Measurements from ENCODE around the gene NT5M.
"Not testable (repeated sequence)": the region's sequence is repeated elsewhere in the genome, so short reads cannot be mapped to it uniquely, and the experiment has no call there.

Gene NT5M

DNA sequence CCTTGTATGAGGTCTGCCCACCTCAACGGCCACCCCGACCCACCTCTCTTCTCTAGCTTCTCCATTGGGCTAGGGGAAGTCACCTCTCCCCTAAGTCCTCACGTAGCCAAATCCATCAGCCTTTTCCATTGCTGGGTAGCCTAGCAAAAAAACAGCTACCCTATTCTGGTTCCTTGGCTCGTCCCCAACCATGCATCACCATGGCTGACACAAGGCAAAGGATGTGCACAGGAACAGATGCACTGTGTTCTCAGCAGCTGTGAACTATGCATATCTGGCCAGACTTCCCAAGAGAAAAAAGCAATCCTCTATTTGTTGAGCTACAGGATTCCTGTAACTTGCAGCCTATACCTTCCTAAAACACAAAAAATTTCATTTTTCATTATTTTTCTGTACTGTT is 44.2 kb upstream of the NT5M start:
- Histone ChIP-seq H3K36me3 (peaks cover 91% of the 10 kb centered on the region), H3K9me3 (ENCODE audit: severe bottlenecking) (no peaks in the 10 kb centered on the region), H3K27ac (no peak overlapping the region), H3K27me3 (ENCODE audit: insufficient read depth, low read depth, severe bottlenecking) (no peaks in the 10 kb centered on the region), H3K4me3 (ENCODE audit: low read depth, low read length) (no peak overlapping the region)
- TF ChIP-seq, protein P1, sequence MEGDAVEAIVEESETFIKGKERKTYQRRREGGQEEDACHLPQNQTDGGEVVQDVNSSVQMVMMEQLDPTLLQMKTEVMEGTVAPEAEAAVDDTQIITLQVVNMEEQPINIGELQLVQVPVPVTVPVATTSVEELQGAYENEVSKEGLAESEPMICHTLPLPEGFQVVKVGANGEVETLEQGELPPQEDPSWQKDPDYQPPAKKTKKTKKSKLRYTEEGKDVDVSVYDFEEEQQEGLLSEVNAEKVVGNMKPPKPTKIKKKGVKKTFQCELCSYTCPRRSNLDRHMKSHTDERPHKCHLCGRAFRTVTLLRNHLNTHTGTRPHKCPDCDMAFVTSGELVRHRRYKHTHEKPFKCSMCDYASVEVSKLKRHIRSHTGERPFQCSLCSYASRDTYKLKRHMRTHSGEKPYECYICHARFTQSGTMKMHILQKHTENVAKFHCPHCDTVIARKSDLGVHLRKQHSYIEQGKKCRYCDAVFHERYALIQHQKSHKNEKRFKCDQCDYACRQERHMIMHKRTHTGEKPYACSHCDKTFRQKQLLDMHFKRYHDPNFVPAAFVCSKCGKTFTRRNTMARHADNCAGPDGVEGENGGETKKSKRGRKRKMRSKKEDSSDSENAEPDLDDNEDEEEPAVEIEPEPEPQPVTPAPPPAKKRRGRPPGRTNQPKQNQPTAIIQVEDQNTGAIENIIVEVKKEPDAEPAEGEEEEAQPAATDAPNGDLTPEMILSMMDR (IDR thresholded peaks at IDR 0.05; ENCODE audit: low read depth, low read length): no peak
- no peak for DNase-seq

DNA sequence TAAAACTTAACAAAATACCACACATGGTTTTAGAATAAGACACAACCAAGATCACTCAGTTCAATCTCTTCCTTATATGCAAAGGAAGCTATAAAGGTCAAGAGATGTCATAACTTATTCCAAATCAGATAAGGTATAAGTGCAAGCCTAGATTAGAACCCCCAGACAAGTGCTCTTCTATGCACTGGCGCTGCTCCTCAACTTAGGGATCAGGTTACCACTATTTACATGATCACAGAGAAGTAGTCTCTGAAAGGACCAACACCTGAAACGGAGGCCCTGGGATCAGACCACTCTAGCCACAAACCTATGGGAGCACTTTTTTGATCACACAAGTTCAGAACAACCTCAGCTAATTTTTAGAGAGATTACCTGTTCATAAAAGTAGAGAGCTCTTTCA is 38.7 kb upstream of the NT5M start:
- TF ChIP-seq, protein P1 (IDR thresholded peaks at IDR 0.05; ENCODE audit: low read depth, low read length): no peak
- Histone ChIP-seq H3K27ac (no peak overlapping the region), H3K9me3 (ENCODE audit: severe bottlenecking) (no peaks in the 10 kb centered on the region), H3K36me3 (peaks cover 94% of the 10 kb centered on the region), H3K4me3 (ENCODE audit: low read depth, low read length) (no peak overlapping the region), H3K27me3 (ENCODE audit: insufficient read depth, low read depth, severe bottlenecking) (no peaks in the 10 kb centered on the region)
- DNase-seq: no peak

GRCh38 chr17:17269926-17270773 is 33.0 kb upstream of the NT5M start:
- no peak overlapping the region for H3K4me3 ChIP-seq (ENCODE audit: low read depth, low read length)
- H3K27ac ChIP-seq: no peak overlapping the region
- peaks cover 95% of the 10 kb centered on the region for H3K36me3 ChIP-seq
- TF ChIP-seq, protein P1 (IDR thresholded peaks at IDR 0.05; ENCODE audit: low read depth, low read length): peak; percentile 54
- H3K9me3 ChIP-seq (ENCODE audit: severe bottlenecking): no peaks in the 10 kb centered on the region
- no peaks in the 10 kb centered on the region for H3K27me3 ChIP-seq (ENCODE audit: insufficient read depth, low read depth, severe bottlenecking)
- DNase-seq: peak; percentile 42

- Histone ChIP-seq H3K4me3 (ENCODE audit: low read depth, low read length) (no peak overlapping the region), H3K27me3 (ENCODE audit: insufficient read depth, low read depth, severe bottlenecking) (no peaks in the 10 kb centered on the region), H3K36me3 (peaks cover 86% of the 10 kb centered on the region), H3K27ac (no peak overlapping the region), H3K9me3 (ENCODE audit: severe bottlenecking) (no peaks in the 10 kb centered on the region)
- TF ChIP-seq, protein P1 (IDR thresholded peaks at IDR 0.05; ENCODE audit: low read depth, low read length): no peak
- no peak for DNase-seq
Measured at GRCh38 chr17:17275971-17276370, 27.2 kb upstream of the NT5M start.

DNA sequence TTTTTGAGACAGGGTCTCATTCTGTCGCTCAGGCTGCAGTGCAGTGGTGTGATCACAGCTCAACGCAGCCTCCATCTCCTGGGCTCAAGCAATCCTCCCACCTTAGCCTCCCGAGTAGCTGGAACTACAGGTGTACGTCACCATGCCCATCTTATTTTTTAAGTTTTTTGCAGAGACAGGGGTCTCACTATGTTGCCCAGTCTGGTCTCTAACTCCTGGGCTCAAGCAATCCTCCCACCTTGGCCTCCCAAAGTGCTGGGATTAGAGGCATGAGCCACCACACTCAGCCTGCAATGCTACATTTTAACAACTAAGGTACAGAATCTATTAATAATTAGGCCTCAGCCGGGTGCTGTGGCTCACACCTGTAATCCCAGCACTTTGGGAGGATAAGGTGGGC is 25.7 kb upstream of the NT5M start:
- not testable (repeated sequence) for H3K27ac ChIP-seq; H3K9me3 ChIP-seq (ENCODE audit: severe bottlenecking); H3K4me3 ChIP-seq (ENCODE audit: low read depth, low read length); H3K27me3 ChIP-seq (ENCODE audit: insufficient read depth, low read depth, severe bottlenecking); DNase-seq
- H3K36me3 ChIP-seq: peaks cover 76% of the 10 kb centered on the region

DNA sequence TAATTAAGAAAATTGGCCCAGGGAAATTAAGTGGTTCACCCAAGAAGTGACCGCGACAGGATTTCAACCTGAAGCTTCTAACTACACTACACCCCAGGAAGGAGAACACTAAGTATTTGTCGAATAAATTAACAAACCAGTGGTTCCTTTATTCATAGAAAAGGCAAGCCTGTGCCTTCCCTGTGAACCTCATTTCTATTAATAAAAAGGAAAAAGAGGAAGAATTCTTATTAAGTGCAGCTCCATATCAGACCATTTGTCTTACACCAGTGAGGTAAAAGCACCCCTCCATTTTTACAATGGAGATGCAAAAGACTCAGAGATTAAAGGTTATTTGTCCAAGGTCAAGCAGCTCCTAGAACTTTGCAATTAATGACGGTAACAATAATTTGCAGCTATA is 23.9 kb upstream of the NT5M start:
- H3K9me3 ChIP-seq (ENCODE audit: severe bottlenecking): no peaks in the 10 kb centered on the region
- TF ChIP-seq, protein P1 (IDR thresholded peaks at IDR 0.05; ENCODE audit: low read depth, low read length): no peak
- H3K27me3 ChIP-seq (ENCODE audit: insufficient read depth, low read depth, severe bottlenecking): no peaks in the 10 kb centered on the region
- peaks cover 58% of the 10 kb centered on the region for H3K36me3 ChIP-seq
- no peak for DNase-seq
- no peak overlapping the region for H3K27ac ChIP-seq
- H3K4me3 ChIP-seq (ENCODE audit: low read depth, low read length): peak overlapping the region; percentile 88
